Spleen (tissue), 7 donors: ENCODE results near the gene PHETA1.
"Not testable (repeated sequence)": the region's sequence is repeated elsewhere in the genome, so short reads cannot be mapped to it uniquely, and the experiment has no call there.

Experiments used
- CTCF ChIP-seq, 11 experiments: fragments of 200-600 bp in 7 of 11; fragments of 450-650 bp in 4 of 11; sonication (generic) in 4 of 11; IDR thresholded peaks in 8 of 11; conservative IDR thresholded peaks in 3 of 11; 1 replicate in 7 of 11; 2 replicates in 4 of 11; pipeline versions ENCODE4 v1.4.0 to v1.8.0; 2016 to 2021; ENCODE audit warnings: antibody characterized with exemption in 11 of 11, inconsistent platforms in 4 of 11, mild to moderate bottlenecking in 1 of 11
- POLR2AphosphoS5 ChIP-seq, 3 donors: sonication (generic); formaldehyde crosslinking; IDR thresholded peaks; one replicate each; pipeline ENCODE4 v1.5.1; 2017; ENCODE audit warnings: antibody characterized with exemption in 3 of 3
- donor health status: DM: no; HTN: no; CAD: no; lungs with moderate emphysema.
- donor health status: DM: no; HTN: no; CAD: no.
- donor health status: DM: no; HTN: no; CAD: no.

- not testable (repeated sequence) for TF ChIP-seq CTCF (IDR thresholded peaks at IDR 0.05 in 8 of 11, conservative IDR thresholded peaks at IDR 0.05 in 3 of 11); POLR2AphosphoS5 (IDR thresholded peaks at IDR 0.05)
Measured at GRCh38 chr12:111336411-111336810, 32.5 kb downstream of the PHETA1 start.
